Measurements from ENCODE around the gene CGB8.
"Not testable (repeated sequence)": the region's sequence is repeated elsewhere in the genome, so short reads cannot be mapped to it uniquely, and the experiment has no call there.

The CGB8 gene

GRCh38 chr19:49029749-49030148, 19.2 kb downstream of the CGB8 start:
- DNase-seq, result not testable (repeated sequence)

DNA sequence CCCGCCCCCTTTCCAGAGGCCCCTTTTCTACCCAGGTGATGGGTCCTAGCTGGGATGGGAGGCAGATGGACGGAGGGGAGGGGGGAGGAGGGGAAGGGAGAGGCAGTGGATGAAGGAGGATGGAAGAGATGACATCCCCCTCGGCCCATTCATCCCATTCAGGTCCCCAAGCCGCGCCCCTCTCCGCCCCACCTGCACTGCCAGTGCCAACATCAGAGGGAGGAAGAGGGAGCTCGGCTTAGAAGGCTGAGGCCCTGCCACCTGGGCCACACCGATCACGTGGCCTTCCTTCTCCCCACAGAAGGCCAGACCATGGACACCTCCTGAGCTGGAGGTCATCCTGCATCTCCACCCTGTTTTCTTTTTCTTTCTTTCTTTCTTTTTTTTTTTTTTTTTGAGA, 20.2 kb downstream of the CGB8 start:
- DNase-seq, result not testable (repeated sequence)

GRCh38 chr19:49025599-49025998, 23.3 kb downstream of the CGB8 start:
- DNase-seq, result not testable (repeated sequence)

GRCh38 chr19:49025088-49025487, 23.8 kb downstream of the CGB8 start:
- DNase-seq, result not testable (repeated sequence)

DNA sequence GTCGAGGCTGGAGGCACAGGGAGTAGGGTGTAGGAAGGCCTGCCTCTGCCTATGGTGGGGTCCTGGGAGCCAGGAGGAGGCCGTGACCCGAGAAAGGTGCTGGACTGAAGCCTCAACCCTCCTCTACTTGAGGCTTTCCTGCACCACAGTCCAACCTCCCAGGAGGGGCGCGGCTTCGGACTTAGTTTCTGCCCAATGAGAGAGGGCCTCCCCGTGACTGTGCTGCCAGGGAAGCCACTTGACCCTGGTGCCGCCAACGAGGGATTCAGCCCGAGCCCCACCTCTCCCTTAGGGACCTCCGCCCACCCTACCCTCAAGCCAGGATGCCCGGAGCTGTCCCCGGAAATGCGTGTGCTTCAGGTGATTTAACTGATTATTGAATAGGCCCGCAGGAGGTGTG, 24.7 kb downstream of the CGB8 start, which contains the start of gene CGB3:
Gene CGB3, minus strand, starts transcription at position 101 of the 400 bp plus-strand sequence. CDS start 362 bp downstream, outside the sequence.
- not testable (repeated sequence) for DNase-seq

DNA sequence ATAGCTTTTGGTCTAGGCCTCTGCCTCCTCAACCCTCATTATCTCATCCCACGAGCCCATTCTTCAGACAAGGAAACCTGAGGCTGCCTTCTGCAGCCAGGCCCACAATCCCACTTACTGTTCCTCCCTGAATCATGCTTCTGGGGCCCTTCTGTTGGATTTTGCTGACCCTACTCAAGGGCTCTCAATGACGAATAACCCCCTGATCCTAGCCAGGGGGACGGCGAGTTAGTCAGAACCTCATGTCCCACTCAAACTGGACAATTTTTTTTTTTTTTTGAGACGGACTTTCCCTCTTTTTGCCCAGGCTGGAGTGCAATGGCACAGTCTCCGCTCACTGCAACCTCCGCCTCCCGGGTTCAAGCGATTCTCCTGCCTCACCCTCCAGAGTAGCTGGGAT, 26.8 kb downstream of the CGB8 start:
- no peak for DNase-seq

GRCh38 chr19:49020931-49021895, 27.7 kb downstream of the CGB8 start:
- DNase-seq, result no peak

DNA sequence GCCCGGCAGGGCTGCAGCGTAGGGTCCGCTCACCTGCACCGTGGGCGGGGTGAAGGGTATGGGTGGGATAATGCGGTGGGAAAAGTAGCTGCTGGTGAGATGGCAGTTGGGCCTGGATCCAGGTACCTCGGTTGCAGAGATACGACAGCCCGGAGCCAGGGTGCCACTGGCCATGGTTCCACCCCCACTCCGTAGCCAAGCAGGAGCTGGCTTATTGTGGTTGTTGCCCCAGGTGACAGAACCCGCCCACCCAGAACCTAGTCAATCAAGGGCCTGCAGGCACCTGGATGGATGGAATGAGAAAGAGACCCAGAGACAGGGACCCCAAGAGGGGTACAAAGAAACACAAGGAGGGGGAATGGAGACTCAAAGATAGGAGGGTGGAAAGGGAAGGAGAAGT, 28.6 kb downstream of the CGB8 start:
- no peak for DNase-seq

GRCh38 chr19:49019242-49019932, 29.5 kb downstream of the CGB8 start:
- no peak for DNase-seq

- DNase-seq, result not testable (repeated sequence)
Measured at GRCh38 chr19:49018388-49019241, 30.3 kb downstream of the CGB8 start.

DNA sequence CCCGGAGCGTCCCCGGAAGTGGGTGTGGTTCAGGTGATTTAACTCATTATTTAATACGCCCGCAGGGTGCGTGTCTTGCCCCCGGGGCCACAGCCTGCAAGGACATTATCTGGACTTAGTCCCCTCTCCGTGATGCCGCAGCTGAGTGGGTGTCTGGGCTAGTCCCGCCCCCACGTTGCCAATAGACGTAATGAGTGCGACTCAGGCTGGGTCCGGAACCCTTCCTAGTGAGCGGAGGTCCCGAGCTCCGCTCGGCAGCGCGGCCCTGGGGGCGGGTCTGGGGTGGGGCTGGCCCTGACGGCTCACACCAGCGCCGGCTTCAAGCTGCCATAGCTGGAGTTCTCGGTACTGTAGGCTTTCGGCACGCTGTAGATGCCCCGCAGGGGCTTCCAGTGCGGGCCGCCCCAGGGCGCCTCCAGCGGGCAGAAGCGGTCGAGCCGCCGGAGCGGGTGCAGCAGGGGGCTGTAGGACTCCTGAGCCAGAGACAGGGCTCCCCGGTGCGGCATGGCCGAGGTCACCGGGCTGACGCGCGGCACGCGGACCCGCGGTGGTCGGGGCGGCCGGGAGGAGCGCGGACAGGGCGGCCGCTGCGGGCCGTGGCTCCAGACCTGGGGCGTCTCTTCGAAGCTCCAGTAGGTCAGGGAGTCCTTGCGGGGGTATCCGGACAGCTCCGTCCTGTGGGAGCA, 31.1 kb downstream of the CGB8 start:
- DNase-seq, result no peak

- no peak for DNase-seq
Measured at GRCh38 chr19:49017041-49017665, 31.8 kb downstream of the CGB8 start, which contains the start of gene LHB. Gene LHB, minus strand, starts transcription at chr19:49017091. Its CDS starts 10 bp downstream, at chr19:49017081.

DNA sequence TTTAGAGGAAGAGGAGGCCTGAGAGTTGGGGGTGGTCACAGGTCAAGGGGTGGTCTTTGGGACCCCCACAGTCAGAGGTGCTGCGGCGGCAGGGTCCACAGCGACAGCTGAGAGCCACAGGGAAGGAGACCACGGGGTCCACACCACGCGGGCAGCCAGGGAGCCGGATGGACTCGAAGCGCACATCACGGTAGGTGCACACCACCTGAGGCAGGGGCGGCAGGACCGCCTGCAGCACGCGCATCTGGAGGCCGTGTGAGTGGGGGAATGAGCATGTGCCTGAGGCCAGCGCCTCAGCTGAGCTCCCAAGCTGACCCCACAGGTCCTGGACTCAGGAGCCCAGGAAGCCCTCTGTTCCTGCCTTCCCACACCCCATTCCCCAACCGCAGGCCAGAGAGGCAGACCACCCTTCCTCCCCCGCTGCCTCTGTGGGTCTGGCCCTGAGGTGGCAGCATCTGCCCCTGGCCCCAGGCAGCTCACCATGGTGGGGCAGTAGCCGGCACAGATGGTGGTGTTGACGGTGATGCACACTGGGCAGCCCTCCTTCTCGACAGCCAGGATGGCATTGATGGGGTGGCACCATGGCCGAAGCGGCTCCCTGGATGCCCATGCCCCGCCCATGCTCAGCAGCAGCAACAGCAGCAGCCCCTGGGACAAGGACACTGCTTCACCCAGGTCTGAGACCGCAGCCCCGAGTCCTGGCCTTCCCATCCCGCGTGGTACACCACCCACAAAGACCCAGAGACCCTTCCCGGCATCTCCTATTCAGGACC, 32.7 kb downstream of the CGB8 start:
- no peak for DNase-seq

DNA sequence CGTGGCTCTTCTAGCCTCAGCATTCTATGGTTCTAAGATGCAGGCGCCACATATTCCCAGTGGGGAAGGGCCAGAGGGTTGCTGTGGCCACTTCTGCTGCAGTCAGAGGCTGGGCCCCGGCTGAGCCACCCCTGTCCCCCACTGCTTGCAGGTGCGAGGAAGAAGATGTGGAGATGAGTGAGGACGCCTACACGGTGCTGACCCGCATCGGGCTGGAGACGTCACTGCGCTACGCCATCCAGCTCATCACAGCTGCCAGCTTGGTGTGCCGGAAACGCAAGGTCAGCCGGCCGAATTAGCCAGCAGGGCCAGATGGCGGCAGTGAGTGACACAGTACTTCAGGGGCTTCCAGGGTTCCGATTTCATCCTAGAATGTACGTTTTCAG, 34.0 kb downstream of the CGB8 start:
- no peak for DNase-seq

DNA sequence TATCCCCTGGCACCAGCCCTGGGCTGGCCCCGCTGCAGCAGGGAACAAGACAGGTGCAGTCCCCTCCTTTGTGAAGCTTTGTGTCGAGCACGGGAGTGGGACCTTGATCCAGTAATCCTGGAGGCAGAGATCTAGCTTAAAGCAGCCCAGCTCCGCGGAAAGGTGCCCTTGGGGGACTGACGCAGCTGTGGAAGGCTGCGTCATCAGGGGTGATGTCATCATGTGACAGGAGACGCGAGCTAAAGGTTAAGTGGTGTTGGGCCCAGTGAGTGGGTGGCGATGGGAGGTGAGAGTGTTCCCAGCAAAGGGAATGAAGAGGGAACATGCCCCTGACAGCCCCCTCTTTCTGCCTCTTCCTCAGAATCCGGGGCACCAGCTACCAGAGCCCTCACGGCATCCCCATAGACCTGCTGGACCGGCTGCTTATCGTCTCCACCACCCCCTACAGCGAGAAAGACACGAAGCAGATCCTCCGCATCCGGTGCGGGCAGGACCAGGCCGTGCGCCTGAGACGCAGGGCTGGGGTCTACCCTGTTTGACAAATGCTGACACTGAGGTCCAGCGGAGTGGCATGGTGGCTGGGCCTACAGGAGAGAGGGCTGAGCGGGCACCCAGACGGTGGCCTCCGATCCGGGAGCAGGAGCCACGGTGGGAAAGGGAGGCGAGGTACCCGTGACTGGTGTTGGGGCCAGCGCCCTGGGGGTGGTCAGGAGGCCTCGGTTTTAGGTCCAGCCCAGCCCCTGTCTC, 34.6 kb downstream of the CGB8 start:
- no peak for DNase-seq

DNA sequence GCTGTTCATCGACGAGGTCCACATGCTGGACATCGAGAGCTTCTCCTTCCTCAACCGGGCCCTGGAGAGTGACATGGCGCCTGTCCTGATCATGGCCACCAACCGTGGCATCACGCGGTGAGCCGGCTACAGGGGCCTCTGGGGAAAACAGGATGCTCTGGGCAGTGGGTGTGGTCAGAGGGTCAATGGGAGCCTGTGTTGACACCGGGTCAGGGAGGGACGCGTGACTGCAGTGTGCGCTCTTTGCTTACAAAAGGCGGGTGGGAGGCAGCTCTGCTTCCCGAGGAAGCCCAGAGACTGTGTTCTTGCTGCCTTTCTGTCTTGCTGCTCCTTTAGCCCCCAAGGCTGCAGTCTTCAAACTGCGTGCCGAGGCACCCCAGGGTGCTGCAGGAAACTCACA, 37.7 kb downstream of the CGB8 start:
- DNase-seq, result no peak

DNA sequence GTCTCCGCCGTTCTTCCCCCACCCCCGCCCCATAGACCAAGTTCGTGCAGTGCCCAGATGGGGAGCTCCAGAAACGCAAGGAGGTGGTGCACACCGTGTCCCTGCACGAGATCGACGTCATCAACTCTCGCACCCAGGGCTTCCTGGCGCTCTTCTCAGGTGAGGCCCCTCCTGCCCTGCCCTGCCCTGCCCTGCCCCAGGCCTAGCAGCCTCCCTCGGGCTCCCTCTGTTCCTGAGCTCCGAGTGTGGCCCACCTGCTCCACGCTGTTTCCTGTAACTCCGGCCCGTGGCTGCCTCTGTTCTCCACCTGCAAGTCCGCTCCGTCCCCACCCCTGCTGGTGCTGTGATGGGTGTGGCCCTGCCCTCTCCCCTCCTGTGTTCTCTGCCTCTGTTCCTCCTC, 38.5 kb downstream of the CGB8 start:
- no peak for DNase-seq

- DNase-seq, result no peak
Measured at GRCh38 chr19:49009828-49010227, 39.1 kb downstream of the CGB8 start.

DNA sequence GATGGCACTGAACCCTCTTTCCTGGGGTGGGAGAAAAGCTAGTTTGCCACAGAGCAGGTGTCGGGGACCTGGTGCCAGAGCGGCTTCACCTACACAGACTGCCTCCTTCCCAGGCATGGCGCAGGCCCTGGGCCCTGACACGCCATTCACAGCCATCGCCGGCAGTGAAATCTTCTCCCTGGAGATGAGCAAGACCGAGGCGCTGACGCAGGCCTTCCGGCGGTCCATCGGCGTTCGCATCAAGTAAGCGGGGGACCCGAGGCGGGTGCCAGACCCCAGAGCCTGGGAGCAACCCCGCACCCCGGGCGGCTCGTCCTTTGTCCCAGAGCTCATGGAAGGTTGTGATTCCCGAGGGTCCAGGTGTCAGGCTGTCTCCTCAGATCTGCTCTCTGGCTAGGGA, 42.0 kb downstream of the CGB8 start:
- no peak for DNase-seq

DNA sequence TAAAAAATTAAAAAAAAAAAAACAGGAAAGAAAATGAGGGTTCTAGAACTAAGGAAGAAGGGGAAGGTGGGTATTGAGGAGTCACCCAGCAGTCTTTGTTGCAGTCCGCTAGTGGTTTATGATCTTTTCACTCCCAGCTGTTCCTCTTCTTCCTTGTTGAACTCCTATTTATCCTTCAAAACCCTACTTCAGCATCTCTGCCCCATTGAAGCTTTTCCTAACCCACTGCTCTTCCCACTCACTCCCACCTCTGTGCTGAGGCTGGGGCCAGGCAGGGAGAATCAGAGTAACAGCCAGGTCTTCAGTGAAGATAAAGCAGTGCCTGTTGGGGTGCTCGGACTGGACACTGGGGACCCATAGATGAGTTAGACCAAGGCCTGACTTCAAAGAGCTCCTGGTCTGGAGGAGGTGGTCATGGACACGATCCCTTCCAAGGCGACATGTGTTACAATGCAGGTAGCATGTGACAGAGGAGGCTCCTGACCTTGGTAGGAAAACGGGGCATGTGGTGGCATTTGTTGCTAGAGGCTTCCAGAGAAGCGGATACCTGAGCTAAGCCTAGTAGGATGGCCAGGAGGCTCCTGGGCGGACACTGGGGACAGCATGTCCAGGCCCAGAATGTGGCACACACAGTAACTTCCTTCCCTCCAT, 43.8 kb downstream of the CGB8 start:
- no peak for DNase-seq

All from NCI-H2029 treated with DMSO at 0.1 percent for 48 hours (cell line).